Neural cell (in vitro differentiated cells): ENCODE data around the gene ACP1. TPM values are rescaled to one million over a fixed set of nuclear protein-coding genes. Genes with fewer than 3 reads are reported as not detected.

Source experiments
- H2AFZ ChIP-seq: fragments of 200-600, 300-800 bp; sonication (generic), shearing (Covaris generic); 2 replicates; pipeline ENCODE4 v1.6.0; 2014; ENCODE audit warnings: low read depth, mild to moderate bottlenecking, antibody characterized with exemption, low read length, moderate library complexity
- H3F3A ChIP-seq: fragments of 200-600 bp; shearing (Covaris generic); 2 replicates; pipeline ENCODE4 v1.6.1; 2016; ENCODE audit warnings: mild to moderate bottlenecking, moderate library complexity, mixed read lengths, antibody characterized with exemption, low read length; ENCODE audit not compliant: insufficient read depth, poor library complexity, severe bottlenecking
- H3K27ac ChIP-seq: fragments of 200-600, 300-800 bp; sonication (generic), shearing (Covaris generic); 2 replicates; pipeline ENCODE4 v1.5.1; 2014; ENCODE audit warnings: mild to moderate bottlenecking, low read length, moderate library complexity
- H3K27me3 ChIP-seq: fragments of 300-800, 200-600 bp; sonication (generic), shearing (Covaris generic); 2 replicates; pipeline ENCODE4 v1.6.0; 2014; ENCODE audit warnings: mild to moderate bottlenecking, low read depth, low read length, moderate library complexity; ENCODE audit not compliant: insufficient read depth
- H3K36me3 ChIP-seq: fragments of 300-800, 200-600 bp; sonication (generic), shearing (Covaris generic); 2 replicates; pipeline ENCODE4 v1.5.1; 2014; ENCODE audit warnings: mild to moderate bottlenecking, antibody characterized with exemption, low read length, moderate library complexity; ENCODE audit not compliant: insufficient read depth
- H3K4me2 ChIP-seq: fragments of 300-800, 200-600 bp; sonication (generic), shearing (Covaris generic); 2 replicates; pipeline ENCODE4 v1.6.0; 2014; ENCODE audit warnings: mild to moderate bottlenecking, low read length
- H3K4me3 ChIP-seq: fragments of 300-800, 200-600 bp; sonication (generic), shearing (Covaris generic); 2 replicates; pipeline ENCODE4 v1.5.1; 2014; ENCODE audit warnings: mild to moderate bottlenecking, low read length, moderate library complexity
- H3K79me2 ChIP-seq: fragments of 200-600 bp; shearing (Covaris generic); replicated peaks from 2 replicates; pipeline ENCODE4 v1.6.0; 2014; ENCODE audit warnings: mild to moderate bottlenecking, low read length, moderate library complexity; ENCODE audit not compliant: insufficient read depth
- H3K9ac ChIP-seq: fragments of 300-800, 200-600 bp; sonication (generic), shearing (Covaris generic); 2 replicates; pipeline ENCODE4 v1.6.1; 2016; ENCODE audit warnings: mild to moderate bottlenecking, low read length, mixed read lengths
- H3K9me2 ChIP-seq: fragments of 200-600 bp; shearing (Covaris generic); 2 replicates; pipeline ENCODE4 v1.6.1; 2016; ENCODE audit warnings: mild to moderate bottlenecking, low read length, mixed read lengths; ENCODE audit not compliant: insufficient read depth
- H3K9me3 ChIP-seq: fragments of 200-600, 300-800 bp; sonication (generic), shearing (Covaris generic); 2 replicates; pipeline ENCODE4 v1.6.1; 2016; ENCODE audit warnings: mild to moderate bottlenecking, mixed run types, low read length, moderate library complexity, mixed read lengths
- H4K20me1 ChIP-seq: fragments of 200-600 bp; shearing (Covaris generic); 2 replicates; pipeline ENCODE4 v1.6.1; 2016; ENCODE audit warnings: mild to moderate bottlenecking, mixed run types; ENCODE audit not compliant: insufficient read depth
- CTCF ChIP-seq: fragments of 450-650 bp; IDR thresholded peaks from 2 replicates; pipeline ENCODE4 v1.5.1; 2014; ENCODE audit warnings: antibody characterized with exemption, mild to moderate bottlenecking, moderate library complexity; ENCODE audit not compliant: poor library complexity, severe bottlenecking
- EP300 ChIP-seq: fragments of 450-650 bp; conservative IDR thresholded peaks from 2 replicates; pipeline ENCODE4 v1.6.1; 2014; ENCODE audit warnings: antibody characterized with exemption, mild to moderate bottlenecking, moderate library complexity; ENCODE audit not compliant: poor library complexity, severe bottlenecking
- EZH2 ChIP-seq: fragments of 200-600, 300-800 bp; shearing (Covaris generic), sonication (generic); IDR thresholded peaks from 2 replicates; pipeline ENCODE4 v1.6.1; 2014; ENCODE audit warnings: antibody characterized with exemption, low read length, borderline replicate concordance, mild to moderate bottlenecking; ENCODE audit not compliant: insufficient read depth, poor library complexity, severe bottlenecking
- MXI1 ChIP-seq: fragments of 450-650 bp; conservative IDR thresholded peaks from 2 replicates; pipeline ENCODE4 v1.6.1; 2014; ENCODE audit warnings: antibody characterized with exemption, mild to moderate bottlenecking; ENCODE audit not compliant: poor library complexity, severe bottlenecking
- POLR2AphosphoS5 ChIP-seq: IDR thresholded peaks from 2 replicates; pipeline ENCODE4 v1.6.1; 2012
- RAD21 ChIP-seq: fragments of 450-650 bp; conservative IDR thresholded peaks from 2 replicates; pipeline ENCODE4 v1.6.1; 2014; ENCODE audit warnings: antibody characterized with exemption, mild to moderate bottlenecking, moderate library complexity
- REST ChIP-seq: IDR thresholded peaks from 2 replicates; pipeline ENCODE4 v1.6.1; 2012; ENCODE audit warnings: borderline replicate concordance
- SMC3 ChIP-seq: fragments of 450-650 bp; conservative IDR thresholded peaks from 2 replicates; pipeline ENCODE4 v1.6.1; 2014; ENCODE audit warnings: antibody characterized with exemption, mild to moderate bottlenecking, moderate library complexity; ENCODE audit not compliant: poor library complexity
- TAF1 ChIP-seq: IDR thresholded peaks from 2 replicates; pipeline ENCODE4 v1.6.1; 2012; ENCODE audit warnings: low read depth
- polyA plus RNA-seq: library from polyadenylated mRNA; depleted of rRNA; stranded (reverse); fragments of >200 nt; gene quantifications from 2 replicates; pipeline ENCODE4 v1.2.3, GENCODE V29; 2014

Gene ACP1
- polyA plus RNA-seq, 1 donor from 2014 or later: 263 TPM

- no peaks in the 10 kb centered on the region for H3K36me3 ChIP-seq
- no peaks in the 10 kb centered on the region for H3K9me2 ChIP-seq
- no peak overlapping the region for H3K27ac ChIP-seq
- H3K4me2 ChIP-seq: no peak overlapping the region
- no peaks in the 10 kb centered on the region for H4K20me1 ChIP-seq
- no peaks in the 10 kb centered on the region for H3K27me3 ChIP-seq
- H3K9ac ChIP-seq: no peak overlapping the region
- TF ChIP-seq EP300 (no peak), RAD21 (no peak), REST (no peak), SMC3 (no peak), POLR2AphosphoS5 (no peak), TAF1 (no peak)
- no peaks in the 10 kb centered on the region for H3K9me3 ChIP-seq
- H3K79me2 ChIP-seq: no peaks in the 10 kb centered on the region
- H2AFZ ChIP-seq: no peak overlapping the region
- H3K4me3 ChIP-seq: no peak overlapping the region
- H3F3A ChIP-seq: no peaks in the 10 kb centered on the region
Measured at GRCh38 chr2:310994-311393, 46.2 kb downstream of the ACP1 start.

- H3K27me3 ChIP-seq: no peaks in the 10 kb centered on the region
- H3K79me2 ChIP-seq: no peaks in the 10 kb centered on the region
- H3K4me2 ChIP-seq: no peak overlapping the region
- TF ChIP-seq RAD21 (no peak), MXI1 (no peak), SMC3 (no peak), POLR2AphosphoS5 (no peak), EZH2 (no peak), CTCF (no peak), EP300 (no peak), REST (no peak), TAF1 (no peak)
- no peak overlapping the region for H2AFZ ChIP-seq
- no peaks in the 10 kb centered on the region for H3K36me3 ChIP-seq
- no peak overlapping the region for H3K27ac ChIP-seq
- no peaks in the 10 kb centered on the region for H3F3A ChIP-seq
- H4K20me1 ChIP-seq: no peaks in the 10 kb centered on the region
- no peaks in the 10 kb centered on the region for H3K9me2 ChIP-seq
- no peaks in the 10 kb centered on the region for H3K9me3 ChIP-seq
- no peak overlapping the region for H3K9ac ChIP-seq
- H3K4me3 ChIP-seq: no peak overlapping the region
Measured at GRCh38 chr2:313991-314390, 49.2 kb downstream of the ACP1 start.
